SIG-M5 (cell line): ENCODE data around the gene ATP6V0C.
"Not testable (repeated sequence)": the region's sequence is repeated elsewhere in the genome, so short reads cannot be mapped to it uniquely, and the experiment has no call there.

Experiments used
- DNase-seq: peaks from one replicate; lab custom pipeline; 2025; lab: John Stamatoyannopoulos, UW

ATP6V0C gene

GRCh38 chr16:2474877-2475412 lies 38.8 kb upstream of the ATP6V0C start, which contains the start of gene TBC1D24:
TBC1D24 (plus strand) TSS chr16:2475127; CDS start chr16:2496149, 21,022 bp downstream.
- no peak for DNase-seq

GRCh38 chr16:2475413-2476344 lies 38.1 kb upstream of the ATP6V0C start:
- DNase-seq, result no peak

- no peak for DNase-seq
Measured at GRCh38 chr16:2476345-2476720, 37.4 kb upstream of the ATP6V0C start.

- DNase-seq, result no peak
Measured at GRCh38 chr16:2476741-2477140, 37.0 kb upstream of the ATP6V0C start.

- no peak for DNase-seq
Measured at GRCh38 chr16:2477327-2477726, 36.4 kb upstream of the ATP6V0C start.

- DNase-seq, result no peak
Measured at GRCh38 chr16:2478279-2478678, 35.5 kb upstream of the ATP6V0C start.

- not testable (repeated sequence) for DNase-seq
Measured at GRCh38 chr16:2479996-2480395, 33.8 kb upstream of the ATP6V0C start.

GRCh38 chr16:2480948-2481347 lies 32.8 kb upstream of the ATP6V0C start:
- DNase-seq, result no peak

- no peak for DNase-seq
Measured at GRCh38 chr16:2481676-2482075, 32.1 kb upstream of the ATP6V0C start.

- DNase-seq, result no peak
Measured at GRCh38 chr16:2482249-2482648, 31.5 kb upstream of the ATP6V0C start.

GRCh38 chr16:2482708-2483534 lies 30.8 kb upstream of the ATP6V0C start:
- no peak for DNase-seq

- no peak for DNase-seq
Measured at GRCh38 chr16:2483939-2484897, 29.5 kb upstream of the ATP6V0C start.

- no peak for DNase-seq
Measured at GRCh38 chr16:2484898-2485508, 28.7 kb upstream of the ATP6V0C start.

GRCh38 chr16:2485811-2486507 lies 27.8 kb upstream of the ATP6V0C start:
- DNase-seq, result no peak

- no peak for DNase-seq
Measured at GRCh38 chr16:2486645-2487516, 26.9 kb upstream of the ATP6V0C start.

- DNase-seq, result no peak
Measured at GRCh38 chr16:2487517-2487842, 26.3 kb upstream of the ATP6V0C start.

GRCh38 chr16:2487903-2488531 lies 25.7 kb upstream of the ATP6V0C start:
- no peak for DNase-seq

- DNase-seq, result no peak
Measured at GRCh38 chr16:2489581-2489980, 24.2 kb upstream of the ATP6V0C start.
